Osteocyte (in vitro differentiated cells): ENCODE measurements around the gene MAML2. TPM values are rescaled to one million over a fixed set of nuclear protein-coding genes. Genes with fewer than 3 reads are reported as not detected.

Experiments used
- DNase-seq: peaks from one replicate; pipeline ENCODE4 v3.0.0; 2021; ENCODE audit warnings: mixed read lengths; ENCODE audit not compliant: unreplicated experiment; ENCODE audit errors: extremely low spot score
- H3K27ac Mint-ChIP-seq: one replicate; pipeline ENCODE4 v1.8.0; 2021; ENCODE audit warnings: mild to moderate bottlenecking, mixed read lengths; ENCODE audit not compliant: unreplicated experiment
- H3K27me3 Mint-ChIP-seq: one replicate; pipeline ENCODE4 v1.8.0; 2021; ENCODE audit warnings: mixed read lengths; ENCODE audit not compliant: unreplicated experiment
- H3K36me3 Mint-ChIP-seq: one replicate; pipeline ENCODE4 v1.8.0; 2021; ENCODE audit warnings: mixed read lengths; ENCODE audit not compliant: unreplicated experiment
- H3K4me1 Mint-ChIP-seq: one replicate; pipeline ENCODE4 v1.8.0; 2021; ENCODE audit warnings: mixed read lengths; ENCODE audit not compliant: unreplicated experiment
- H3K4me3 Mint-ChIP-seq: one replicate; pipeline ENCODE4 v1.8.0; 2021; ENCODE audit warnings: mild to moderate bottlenecking, moderate library complexity, mixed read lengths; ENCODE audit not compliant: unreplicated experiment
- H3K9me3 Mint-ChIP-seq: one replicate; pipeline ENCODE4 v1.8.0; 2021; ENCODE audit warnings: mixed read lengths; ENCODE audit not compliant: unreplicated experiment
- total RNA-seq: library from RNA; stranded (reverse); gene quantifications from 2 replicates; pipeline ENCODE4 v1.2.1, GENCODE V29; 2021
- TF ChIP-seq, protein P1 (sequence below): fragments of 200-600 bp; sonication (generic); IDR thresholded peaks from 2 replicates; pipeline ENCODE4 v1.5.0; 2021; ENCODE audit warnings: antibody characterized with exemption, mild to moderate bottlenecking, moderate library complexity

The MAML2 gene
- total RNA-seq, 1 donor from 2014 or later, result 29.3 TPM

DNA sequence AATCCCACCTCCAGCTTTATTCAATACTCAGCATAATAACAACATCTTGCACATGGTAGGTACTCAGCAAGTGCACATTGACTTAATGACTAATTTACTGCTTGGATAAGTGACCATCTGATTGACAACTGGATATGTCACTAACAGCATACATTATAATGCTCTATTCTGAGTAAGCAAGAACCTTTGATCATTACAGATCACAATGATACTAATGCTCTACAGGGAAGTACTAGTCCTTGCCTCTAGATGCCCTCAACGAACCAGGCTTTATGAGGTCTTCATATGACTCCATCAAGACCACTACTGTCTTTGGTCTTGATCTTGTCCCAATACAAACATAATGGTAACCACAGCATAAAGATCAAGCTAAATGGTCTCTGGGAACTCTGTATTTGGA is 251.5 kb downstream of the MAML2 start:
- Mint-ChIP-seq H3K4me3 (no peak overlapping the region), H3K27me3 (no peaks in the 10 kb centered on the region), H3K36me3 (peaks cover 17% of the 10 kb centered on the region), H3K27ac (peak overlapping the region; percentile 74), H3K4me1 (peaks cover 46% of the 10 kb centered on the region), H3K9me3 (no peaks in the 10 kb centered on the region)
- TF ChIP-seq, protein P1, sequence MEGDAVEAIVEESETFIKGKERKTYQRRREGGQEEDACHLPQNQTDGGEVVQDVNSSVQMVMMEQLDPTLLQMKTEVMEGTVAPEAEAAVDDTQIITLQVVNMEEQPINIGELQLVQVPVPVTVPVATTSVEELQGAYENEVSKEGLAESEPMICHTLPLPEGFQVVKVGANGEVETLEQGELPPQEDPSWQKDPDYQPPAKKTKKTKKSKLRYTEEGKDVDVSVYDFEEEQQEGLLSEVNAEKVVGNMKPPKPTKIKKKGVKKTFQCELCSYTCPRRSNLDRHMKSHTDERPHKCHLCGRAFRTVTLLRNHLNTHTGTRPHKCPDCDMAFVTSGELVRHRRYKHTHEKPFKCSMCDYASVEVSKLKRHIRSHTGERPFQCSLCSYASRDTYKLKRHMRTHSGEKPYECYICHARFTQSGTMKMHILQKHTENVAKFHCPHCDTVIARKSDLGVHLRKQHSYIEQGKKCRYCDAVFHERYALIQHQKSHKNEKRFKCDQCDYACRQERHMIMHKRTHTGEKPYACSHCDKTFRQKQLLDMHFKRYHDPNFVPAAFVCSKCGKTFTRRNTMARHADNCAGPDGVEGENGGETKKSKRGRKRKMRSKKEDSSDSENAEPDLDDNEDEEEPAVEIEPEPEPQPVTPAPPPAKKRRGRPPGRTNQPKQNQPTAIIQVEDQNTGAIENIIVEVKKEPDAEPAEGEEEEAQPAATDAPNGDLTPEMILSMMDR, result no peak
- DNase-seq, result no peak

- H3K27me3 Mint-ChIP-seq, result no peaks in the 10 kb centered on the region
- TF ChIP-seq, protein P1, result no peak
- H3K27ac Mint-ChIP-seq, result peak overlapping the region; percentile 74
- DNase-seq, result no peak
- H3K4me1 Mint-ChIP-seq, result peaks cover 43% of the 10 kb centered on the region
- no peaks in the 10 kb centered on the region for H3K9me3 Mint-ChIP-seq
- H3K36me3 Mint-ChIP-seq, result peaks cover 17% of the 10 kb centered on the region
- no peak overlapping the region for H3K4me3 Mint-ChIP-seq
These were observed 252.3 kb downstream of the MAML2 start for GRCh38 chr11:96090711-96091110.

DNA sequence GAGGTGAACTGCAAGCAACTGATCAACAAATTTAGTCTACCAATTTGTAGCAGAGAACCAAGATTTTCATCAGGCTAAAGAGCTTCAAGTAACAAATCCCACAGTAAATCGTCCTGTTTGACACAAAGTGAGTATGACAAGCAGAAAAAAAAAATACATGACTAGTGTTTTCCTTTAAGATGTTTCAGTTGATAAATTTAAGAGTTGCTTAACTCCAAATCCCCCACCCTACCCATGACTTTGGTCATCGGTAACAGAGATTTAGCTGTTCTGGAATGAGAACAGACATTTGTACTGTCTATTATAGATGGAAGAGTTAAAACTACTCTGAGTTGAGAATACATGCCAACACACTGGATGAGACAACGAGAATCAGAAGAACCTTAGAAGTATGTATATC is 254.1 kb downstream of the MAML2 start:
- Mint-ChIP-seq H3K4me3 (no peak overlapping the region), H3K27ac (peak overlapping the region; percentile 74), H3K36me3 (peaks cover 17% of the 10 kb centered on the region), H3K27me3 (no peaks in the 10 kb centered on the region), H3K4me1 (peaks cover 43% of the 10 kb centered on the region), H3K9me3 (no peaks in the 10 kb centered on the region)
- DNase-seq, result no peak
- TF ChIP-seq, protein P1, result no peak

DNA sequence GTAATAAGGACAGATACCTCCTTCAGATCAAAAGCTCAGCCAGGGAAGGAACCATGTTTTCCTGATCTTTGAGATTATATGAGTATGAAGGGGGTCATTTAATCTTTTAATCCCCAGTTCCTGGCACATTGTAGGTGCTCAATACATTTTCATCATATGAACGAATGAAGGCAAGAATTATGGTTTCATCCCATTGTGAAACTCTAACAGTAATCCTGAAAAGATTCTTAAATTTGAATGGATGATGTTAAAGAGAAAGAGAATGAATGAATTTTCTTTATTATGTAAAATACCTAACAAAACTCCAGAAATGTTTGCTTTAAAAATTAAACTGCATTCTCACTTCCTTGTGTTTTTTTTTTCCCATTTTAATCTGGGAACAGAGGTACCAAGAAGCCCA is 256.9 kb downstream of the MAML2 start:
- TF ChIP-seq, protein P1, result no peak
- H3K9me3 Mint-ChIP-seq, result no peaks in the 10 kb centered on the region
- DNase-seq, result no peak
- H3K4me3 Mint-ChIP-seq, result no peak overlapping the region
- H3K27ac Mint-ChIP-seq, result no peak overlapping the region
- peaks cover 3% of the 10 kb centered on the region for H3K36me3 Mint-ChIP-seq
- peaks cover 30% of the 10 kb centered on the region for H3K4me1 Mint-ChIP-seq
- no peaks in the 10 kb centered on the region for H3K27me3 Mint-ChIP-seq

DNA sequence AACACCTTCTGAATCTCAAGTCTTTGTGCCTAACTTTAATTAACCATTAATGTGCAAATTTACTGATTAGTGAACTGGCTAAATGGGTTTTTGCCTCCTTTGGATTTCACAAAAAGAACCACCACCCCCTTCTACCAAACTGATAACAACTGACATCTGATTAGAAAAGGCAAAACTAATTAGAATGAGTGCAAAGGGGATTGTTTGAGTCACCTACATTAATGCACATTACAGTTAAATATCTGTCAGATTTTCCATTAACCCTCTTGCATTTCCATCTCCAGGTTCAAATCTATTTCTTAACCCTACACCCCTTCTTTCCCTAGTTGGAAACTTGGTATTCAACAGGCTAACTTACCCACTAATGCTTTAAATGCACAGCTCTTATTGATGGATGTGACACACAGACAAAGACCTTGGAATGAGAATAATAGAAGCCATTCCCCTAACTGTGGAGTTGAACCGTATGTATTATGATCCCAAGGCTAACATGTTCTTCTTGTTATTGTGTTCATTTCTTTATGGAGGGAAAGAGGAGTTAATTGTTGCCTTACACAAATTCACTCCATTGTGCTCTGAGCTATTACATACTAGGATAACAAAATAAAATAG is 257.6 kb downstream of the MAML2 start:
- Mint-ChIP-seq H3K27me3 (no peaks in the 10 kb centered on the region), H3K9me3 (no peaks in the 10 kb centered on the region), H3K36me3 (peaks cover 3% of the 10 kb centered on the region), H3K4me1 (peaks cover 23% of the 10 kb centered on the region), H3K4me3 (no peak overlapping the region), H3K27ac (no peak overlapping the region)
- no peak for DNase-seq
- TF ChIP-seq, protein P1, result no peak
